Activated CD4-positive, alpha-beta memory T cell treated with anti-CD3 and anti-CD28 coated beads for 36 hours (primary cell): ENCODE results near the gene TNN. TPM values are rescaled to one million over a fixed set of nuclear protein-coding genes. Genes with fewer than 3 reads are reported as not detected.
"Not testable (repeated sequence)": the region's sequence is repeated elsewhere in the genome, so short reads cannot be mapped to it uniquely, and the experiment has no call there.

ENCODE experiments used
- CTCF ChIA-PET: fragments of 350-600 bp; sonication (Branson Sonifier 250); formaldehyde crosslinking; loops from one replicate; lab custom pipeline; 2021; ENCODE audit warnings: antibody characterized with exemption, inconsistent platforms; lab: Charles Lee
- POLR2A ChIA-PET: fragments of 350-600 bp; sonication (Branson Sonifier 250); formaldehyde crosslinking; loops from one replicate; lab custom pipeline; 2021; ENCODE audit warnings: antibody characterized with exemption; lab: Charles Lee
- DNase-seq: peaks from one replicate; pipeline ENCODE4 v3.0.0-alpha.2; 2020
- H3K27ac Mint-ChIP-seq: one replicate; pipeline ENCODE4 v1.8.0; 2021; ENCODE audit warnings: mixed read lengths
- H3K27me3 Mint-ChIP-seq: one replicate; pipeline ENCODE4 v1.8.0; 2021; ENCODE audit warnings: mixed read lengths
- H3K36me3 Mint-ChIP-seq: one replicate; pipeline ENCODE4 v1.8.0; 2021; ENCODE audit warnings: mixed read lengths
- H3K4me1 Mint-ChIP-seq: one replicate; pipeline ENCODE4 v1.8.0; 2021; ENCODE audit warnings: low read depth, mixed read lengths
- H3K4me3 Mint-ChIP-seq: one replicate; pipeline ENCODE4 v1.8.0; 2021; ENCODE audit warnings: mild to moderate bottlenecking, mixed read lengths
- H3K9me3 Mint-ChIP-seq: one replicate; pipeline ENCODE4 v1.8.0; 2021; ENCODE audit warnings: mixed read lengths
- intact Hi-C: fragments of 100-400 bp; cut with micrococcal nuclease; formaldehyde crosslinking; loops from one replicate; pipeline ENCODE4 v1.15.1; 2023
- total RNA-seq, 2 experiments: library from RNA; stranded (reverse); gene quantifications; one replicate each; pipeline ENCODE4 v1.2.3, GENCODE V29; 2021

The TNN gene
- total RNA-seq, 2 experiments from 2014 or later: 0.05 TPM; not detected in 1

GRCh38 chr1:175094626-175095025 is 27.0 kb downstream of the TNN start:
- POLR2A ChIA-PET: no interaction called here
- CTCF ChIA-PET: no interaction called here
- no peaks in the 10 kb centered on the region for H3K36me3 Mint-ChIP-seq
- no peak for DNase-seq
- no peaks in the 10 kb centered on the region for H3K9me3 Mint-ChIP-seq
- H3K27me3 Mint-ChIP-seq: no peaks in the 10 kb centered on the region
- no peak overlapping the region for H3K4me3 Mint-ChIP-seq
- intact Hi-C loops: no loop called here
- no peaks in the 10 kb centered on the region for H3K4me1 Mint-ChIP-seq
- no peak overlapping the region for H3K27ac Mint-ChIP-seq

GRCh38 chr1:175095069-175095468 is 27.4 kb downstream of the TNN start:
- POLR2A ChIA-PET: no interaction called here
- intact Hi-C loops: no loop called here
- H3K27ac Mint-ChIP-seq: no peak overlapping the region
- no peak overlapping the region for H3K4me3 Mint-ChIP-seq
- no peaks in the 10 kb centered on the region for H3K36me3 Mint-ChIP-seq
- CTCF ChIA-PET: no interaction called here
- no peaks in the 10 kb centered on the region for H3K4me1 Mint-ChIP-seq
- H3K9me3 Mint-ChIP-seq: no peaks in the 10 kb centered on the region
- DNase-seq: no peak
- no peaks in the 10 kb centered on the region for H3K27me3 Mint-ChIP-seq

DNA sequence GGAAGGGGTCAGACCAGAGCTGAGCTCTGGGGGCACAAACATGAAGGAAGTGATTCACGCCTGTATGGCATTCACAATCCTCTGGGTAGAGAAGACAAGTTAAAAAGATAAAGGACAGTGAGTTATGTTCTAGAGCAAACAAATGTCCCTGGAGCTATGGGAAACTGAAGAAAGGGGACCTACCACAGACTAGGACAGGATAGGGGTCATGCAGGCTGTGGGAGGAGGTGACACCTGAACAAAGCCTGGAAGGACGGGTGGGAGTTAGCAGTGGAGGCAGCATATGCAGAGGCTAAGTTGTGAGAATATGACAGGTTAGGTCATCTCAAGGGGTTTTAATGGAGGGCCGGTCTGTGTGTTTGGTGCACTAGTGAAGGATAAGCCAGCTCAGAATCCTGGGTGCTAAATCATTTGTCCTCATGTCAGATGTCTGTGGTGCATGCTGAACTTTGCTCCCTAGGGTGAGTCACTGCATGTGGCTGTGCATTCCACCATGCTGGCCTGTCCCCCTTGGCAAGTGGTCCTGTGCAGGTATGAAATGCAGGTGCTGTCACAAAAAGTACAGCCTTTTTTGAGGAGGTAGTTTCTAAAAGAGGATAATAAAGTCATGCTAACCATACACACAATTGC is 28.5 kb downstream of the TNN start:
- CTCF ChIA-PET: no interaction called here
- H3K9me3 Mint-ChIP-seq: no peaks in the 10 kb centered on the region
- no peak overlapping the region for H3K27ac Mint-ChIP-seq
- intact Hi-C loops: no loop called here
- no peaks in the 10 kb centered on the region for H3K27me3 Mint-ChIP-seq
- POLR2A ChIA-PET: no interaction called here
- H3K4me1 Mint-ChIP-seq: no peaks in the 10 kb centered on the region
- H3K4me3 Mint-ChIP-seq: no peak overlapping the region
- H3K36me3 Mint-ChIP-seq: no peaks in the 10 kb centered on the region
- no peak for DNase-seq

- no peak for DNase-seq
- Mint-ChIP-seq H3K27ac (no peak overlapping the region), H3K9me3 (no peaks in the 10 kb centered on the region), H3K4me3 (no peak overlapping the region), H3K4me1 (no peaks in the 10 kb centered on the region), H3K27me3 (no peaks in the 10 kb centered on the region), H3K36me3 (no peaks in the 10 kb centered on the region)
- POLR2A ChIA-PET: no interaction called here
- CTCF ChIA-PET: interaction anchor here (0.6 to 1.1 kb wide), 3 partner anchors 19 to 57 kb away, joined by 3 read pairs; no protein-coding TSS in a partner anchor
- intact Hi-C loops: no loop called here
Measured at GRCh38 chr1:175097361-175097760, 29.7 kb downstream of the TNN start.

GRCh38 chr1:175099916-175100315 is 32.3 kb downstream of the TNN start:
- H3K36me3 Mint-ChIP-seq: no peaks in the 10 kb centered on the region
- DNase-seq: no peak
- intact Hi-C loops: no loop called here
- POLR2A ChIA-PET: interaction anchor here (0.7 kb wide), 1 partner anchor 26 kb away, joined by 3 read pairs; no protein-coding TSS in a partner anchor
- H3K27me3 Mint-ChIP-seq: no peaks in the 10 kb centered on the region
- no peaks in the 10 kb centered on the region for H3K4me1 Mint-ChIP-seq
- no peaks in the 10 kb centered on the region for H3K9me3 Mint-ChIP-seq
- H3K4me3 Mint-ChIP-seq: no peak overlapping the region
- CTCF ChIA-PET: interaction anchor here (1.0 kb wide), 1 partner anchor 25 kb away, joined by 3 read pairs; no protein-coding TSS in a partner anchor
- no peak overlapping the region for H3K27ac Mint-ChIP-seq

DNA sequence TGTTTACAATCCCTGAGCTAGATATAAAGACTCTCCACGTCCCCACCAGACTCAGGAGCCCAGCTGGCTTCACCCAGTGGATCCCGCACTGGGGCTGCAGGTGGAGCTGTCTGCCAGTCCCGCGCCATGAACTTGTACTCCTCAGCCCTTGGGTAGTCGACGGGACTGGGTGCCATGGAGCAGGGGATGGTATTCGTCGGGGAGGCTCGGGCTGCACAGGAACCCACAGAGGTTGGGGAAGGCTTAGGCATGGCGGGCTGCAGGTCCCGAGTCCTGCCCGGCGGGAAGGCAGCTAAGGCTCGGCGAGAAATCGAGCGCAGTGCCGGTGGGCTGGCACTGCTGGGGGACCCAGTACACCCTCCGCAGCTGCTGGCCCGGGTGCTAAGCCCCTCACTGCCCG is 34.5 kb downstream of the TNN start:
- CTCF ChIA-PET, H3K4me3 Mint-ChIP-seq, intact Hi-C loops, POLR2A ChIA-PET, H3K4me1 Mint-ChIP-seq, H3K27me3 Mint-ChIP-seq, H3K9me3 Mint-ChIP-seq, H3K36me3 Mint-ChIP-seq, DNase-seq, H3K27ac Mint-ChIP-seq: not testable (repeated sequence)

DNA sequence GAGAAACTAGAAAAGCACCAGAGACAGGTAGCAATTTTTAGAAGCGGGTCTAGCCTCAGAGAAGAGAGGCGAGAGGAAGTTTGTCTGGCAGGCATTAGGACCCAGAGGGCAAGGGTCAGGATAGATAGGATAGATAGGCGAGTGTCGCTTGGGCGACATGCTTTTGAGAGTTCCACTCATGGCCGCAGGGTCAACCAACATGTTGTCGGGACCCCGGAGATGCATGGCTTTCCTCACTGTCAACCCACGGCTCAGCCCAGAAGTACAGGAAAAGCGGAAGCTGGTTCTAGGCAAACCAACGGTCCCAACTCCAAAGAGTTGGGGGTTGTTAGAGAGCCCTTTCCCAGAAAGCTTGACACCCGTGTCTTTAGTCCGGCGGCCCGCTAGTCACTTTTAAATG is 38.9 kb downstream of the TNN start:
- H3K27me3 Mint-ChIP-seq, POLR2A ChIA-PET, H3K36me3 Mint-ChIP-seq, H3K4me1 Mint-ChIP-seq, H3K27ac Mint-ChIP-seq, intact Hi-C loops, DNase-seq, H3K9me3 Mint-ChIP-seq, H3K4me3 Mint-ChIP-seq, CTCF ChIA-PET: not testable (repeated sequence)

GRCh38 chr1:175108331-175108820 is 40.7 kb downstream of the TNN start:
- intact Hi-C loops, H3K27ac Mint-ChIP-seq, POLR2A ChIA-PET, H3K4me1 Mint-ChIP-seq, H3K9me3 Mint-ChIP-seq, CTCF ChIA-PET, H3K36me3 Mint-ChIP-seq, H3K4me3 Mint-ChIP-seq, DNase-seq, H3K27me3 Mint-ChIP-seq: not testable (repeated sequence)

DNA sequence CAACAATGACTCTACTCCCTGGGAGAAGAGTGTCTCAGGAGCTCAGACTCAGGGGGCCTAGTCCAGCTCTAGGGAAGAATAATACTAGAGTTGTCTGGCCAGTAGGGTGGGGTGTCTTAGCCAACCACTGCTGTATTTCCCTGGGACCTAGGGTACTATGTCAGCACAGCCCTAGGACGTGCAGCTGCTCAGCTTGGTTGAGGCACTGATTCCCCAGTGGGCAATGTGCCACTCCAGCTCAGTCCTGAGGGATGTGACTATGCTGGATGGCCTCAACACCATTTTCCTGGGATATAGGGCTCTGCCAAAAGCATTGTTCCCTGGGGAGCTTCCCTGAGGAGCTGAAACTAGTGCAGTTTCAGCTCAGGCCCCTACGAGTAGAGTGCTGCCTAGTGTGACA is 47.4 kb downstream of the TNN start:
- H3K27ac Mint-ChIP-seq: no peak overlapping the region
- peaks cover 12% of the 10 kb centered on the region for H3K27me3 Mint-ChIP-seq
- no peaks in the 10 kb centered on the region for H3K36me3 Mint-ChIP-seq
- H3K9me3 Mint-ChIP-seq: peaks cover 15% of the 10 kb centered on the region
- POLR2A ChIA-PET: interaction anchor here (1.2 kb wide), 1 partner anchor 24 kb away, joined by 3 read pairs; no protein-coding TSS in a partner anchor
- CTCF ChIA-PET: interaction anchor here (0.5 to 2.7 kb wide), 3 partner anchors 10 to 629 kb away, joined by 3 to 15 read pairs (median 5); partner anchors contain the start of gene TNR
- no peak for DNase-seq
- H3K4me3 Mint-ChIP-seq: no peak overlapping the region
- intact Hi-C loops: no loop called here
- H3K4me1 Mint-ChIP-seq: no peaks in the 10 kb centered on the region

DNA sequence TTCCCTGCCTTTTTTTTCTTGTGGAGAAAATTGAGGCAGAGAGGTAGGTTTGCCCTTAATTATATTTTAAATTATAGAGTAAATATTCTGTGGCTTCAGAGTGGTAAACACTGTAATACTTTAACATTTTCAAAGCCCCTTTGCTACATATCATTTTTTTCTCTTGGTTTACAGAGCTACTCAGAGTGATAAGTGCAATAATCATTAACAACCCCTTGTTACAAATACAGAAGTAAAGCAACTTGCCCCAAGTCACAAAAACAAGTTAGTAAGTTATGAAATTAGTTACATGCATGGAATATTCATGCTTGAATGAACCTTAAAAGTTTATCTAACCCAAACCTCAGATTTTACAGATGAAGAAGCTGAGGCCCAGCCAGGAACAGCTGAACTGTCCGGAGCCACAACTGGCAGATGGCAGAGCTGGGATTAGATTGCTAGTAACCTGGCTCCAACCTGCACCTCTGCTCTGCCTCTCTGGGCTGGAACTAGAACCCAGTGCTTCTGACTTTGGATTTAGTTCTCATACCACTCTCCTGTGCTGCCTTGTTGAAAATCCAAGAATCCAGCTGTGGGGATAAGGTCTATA is 48.7 kb downstream of the TNN start:
- CTCF ChIA-PET: interaction anchor here (0.7 to 2.7 kb wide), 3 partner anchors 9 to 30 kb away, joined by 3 to 15 read pairs (median 6); no protein-coding TSS in a partner anchor
- peaks cover 15% of the 10 kb centered on the region for H3K9me3 Mint-ChIP-seq
- DNase-seq: no peak
- H3K36me3 Mint-ChIP-seq: no peaks in the 10 kb centered on the region
- POLR2A ChIA-PET: no interaction called here
- no peaks in the 10 kb centered on the region for H3K4me1 Mint-ChIP-seq
- peaks cover 12% of the 10 kb centered on the region for H3K27me3 Mint-ChIP-seq
- intact Hi-C loops: no loop called here
- H3K4me3 Mint-ChIP-seq: no peak overlapping the region
- no peak overlapping the region for H3K27ac Mint-ChIP-seq

- peaks cover 15% of the 10 kb centered on the region for H3K9me3 Mint-ChIP-seq
- peaks cover 12% of the 10 kb centered on the region for H3K27me3 Mint-ChIP-seq
- intact Hi-C loops: no loop called here
- POLR2A ChIA-PET: no interaction called here
- H3K4me3 Mint-ChIP-seq: no peak overlapping the region
- CTCF ChIA-PET: interaction anchor here (0.7 to 2.7 kb wide), 3 partner anchors 8 to 29 kb away, joined by 3 to 15 read pairs (median 6); no protein-coding TSS in a partner anchor
- DNase-seq: no peak
- no peak overlapping the region for H3K27ac Mint-ChIP-seq
- no peaks in the 10 kb centered on the region for H3K4me1 Mint-ChIP-seq
- H3K36me3 Mint-ChIP-seq: no peaks in the 10 kb centered on the region
Measured at GRCh38 chr1:175116903-175117302, 49.3 kb downstream of the TNN start.

GRCh38 chr1:175118375-175119367 is 51.0 kb downstream of the TNN start:
- Mint-ChIP-seq H3K9me3 (peaks cover 7% of the 10 kb centered on the region), H3K36me3 (no peaks in the 10 kb centered on the region), H3K4me3 (no peak overlapping the region), H3K27ac (no peak overlapping the region), H3K27me3 (peaks cover 12% of the 10 kb centered on the region), H3K4me1 (no peaks in the 10 kb centered on the region)
- DNase-seq: no peak
- POLR2A ChIA-PET: no interaction called here
- CTCF ChIA-PET: no interaction called here
- intact Hi-C loops: no loop called here
